IMR-90 (cell line): Measurements from ENCODE around the gene TBCK. TPM values are rescaled to one million over a fixed set of nuclear protein-coding genes. Genes with fewer than 3 reads are reported as not detected.

Source experiments
- ATAC-seq: fragments of 200-7000 bp; cut with Tn5 transposase; 2 replicates; pipeline ENCODE4 v1.9.1; 2020; ENCODE audit warnings: low read depth, mild to moderate bottlenecking, moderate library complexity
- BruUV-seq: library from RNA; stranded (reverse); fragments of 400-500 nt; replicated peaks from 2 replicates; lab custom pipeline; 2021; lab: Mats Ljungman, UMichigan
- CTCF ChIA-PET: fragments of 300-600 bp; formaldehyde crosslinking; extraction: SDS; loops from one replicate; lab custom pipeline; 2021; ENCODE audit warnings: antibody characterized with exemption; lab: Yijun Ruan, JAX
- POLR2A ChIA-PET: fragments of 300-600 bp; sonication (Branson Sonifier 250); formaldehyde crosslinking; loops from one replicate; lab custom pipeline; 2022; ENCODE audit warnings: antibody characterized with exemption; ENCODE audit not compliant: unreplicated experiment; lab: Charles Lee
- DNase-seq: peaks from one replicate; pipeline ENCODE4 v3.0.0; 2013
- H2AFZ ChIP-seq: replicated peaks from 2 replicates; pipeline ENCODE3; 2013; ENCODE audit warnings: low read length, mild to moderate bottlenecking; ENCODE audit not compliant: poor library complexity
- H2AK5ac ChIP-seq: 2 replicates; pipeline ENCODE4 v1.6.1; 2013; ENCODE audit warnings: low read depth, low read length, inconsistent platforms
- H2AK9ac ChIP-seq: replicated peaks from 2 replicates; pipeline ENCODE3; 2013; ENCODE audit warnings: mild to moderate bottlenecking, low read depth, low read length, moderate library complexity; ENCODE audit not compliant: poor library complexity
- H2BK120ac ChIP-seq: 2 replicates; pipeline ENCODE4 v1.6.1; 2013; ENCODE audit warnings: low read depth, low read length, inconsistent platforms
- H2BK15ac ChIP-seq: 3 replicates; pipeline ENCODE4 v1.6.1; 2013; ENCODE audit warnings: low read depth, low read length, inconsistent platforms
- H2BK20ac ChIP-seq: 2 replicates; pipeline ENCODE4 v1.6.1; 2013; ENCODE audit warnings: low read depth, mild to moderate bottlenecking, inconsistent platforms, low read length, moderate library complexity
- H2BK5ac ChIP-seq: 2 replicates; pipeline ENCODE4 v1.6.1; 2013; ENCODE audit warnings: mild to moderate bottlenecking, low read depth, low read length, inconsistent platforms; ENCODE audit not compliant: poor library complexity, severe bottlenecking
- H3K14ac ChIP-seq: replicated peaks from 2 replicates; pipeline ENCODE4 v1.6.1; 2013; ENCODE audit warnings: low read depth, low read length, inconsistent platforms
- H3K18ac ChIP-seq: 2 replicates; pipeline ENCODE4 v1.6.1; 2013; ENCODE audit warnings: low read depth, low read length, control low read depth
- H3K23ac ChIP-seq: 2 replicates; pipeline ENCODE4 v1.6.1; 2013; ENCODE audit warnings: low read depth, low read length, inconsistent platforms
- H3K27ac ChIP-seq: 2 replicates; pipeline ENCODE4 v1.5.1; 2013; ENCODE audit warnings: mild to moderate bottlenecking, control low read depth, low read length; ENCODE audit not compliant: insufficient read depth
- H3K27me3 ChIP-seq: 2 replicates; pipeline ENCODE4 v1.6.1; 2013; ENCODE audit warnings: low read length; ENCODE audit not compliant: control insufficient read depth, insufficient read depth
- H3K36me3 ChIP-seq: 2 replicates; pipeline ENCODE4 v1.6.1; 2013; ENCODE audit warnings: low read length, mixed read lengths; ENCODE audit not compliant: control insufficient read depth, insufficient read depth
- H3K4ac ChIP-seq: 2 replicates; pipeline ENCODE4 v1.6.1; 2013; ENCODE audit warnings: low read depth, low read length, inconsistent platforms
- H3K4me1 ChIP-seq: 2 replicates; pipeline ENCODE4 v1.6.1; 2013; ENCODE audit warnings: low read length, mixed read lengths; ENCODE audit not compliant: control insufficient read depth, insufficient read depth
- H3K4me2 ChIP-seq: 2 replicates; pipeline ENCODE4 v1.6.1; 2013; ENCODE audit warnings: low read depth, mild to moderate bottlenecking, control low read depth, low read length, moderate library complexity
- H3K4me3 ChIP-seq: 2 replicates; pipeline ENCODE4 v1.5.1; 2013; ENCODE audit warnings: low read depth, mild to moderate bottlenecking, control low read depth, low read length, moderate library complexity; ENCODE audit not compliant: insufficient read depth
- H3K56ac ChIP-seq: 2 replicates; pipeline ENCODE4 v1.6.1; 2013; ENCODE audit warnings: low read length, inconsistent platforms; ENCODE audit not compliant: insufficient read depth; ENCODE audit errors: extremely low read depth
- H3K79me1 ChIP-seq, 2 experiments: 2 replicates each; pipeline ENCODE4 v1.6.1; 2013; ENCODE audit warnings: low read length in 2 of 2, inconsistent platforms in 1 of 2, low read depth in 1 of 2
- H3K9ac ChIP-seq: 2 replicates; pipeline ENCODE4 v1.6.1; 2013; ENCODE audit warnings: low read depth, low read length, control low read depth
- H3K9me1 ChIP-seq: 2 replicates; pipeline ENCODE4 v1.6.1; 2013; ENCODE audit warnings: low read length, inconsistent platforms; ENCODE audit not compliant: insufficient read depth
- H3K9me3 ChIP-seq: 2 replicates; pipeline ENCODE4 v1.6.1; 2013; ENCODE audit warnings: low read length; ENCODE audit not compliant: control insufficient read depth, insufficient read depth
- H4K20me1 ChIP-seq: 2 replicates; pipeline ENCODE4 v1.6.1; 2013; ENCODE audit warnings: low read length, inconsistent platforms; ENCODE audit not compliant: insufficient read depth
- H4K5ac ChIP-seq: 2 replicates; pipeline ENCODE4 v1.6.1; 2013; ENCODE audit warnings: mild to moderate bottlenecking, low read depth, low read length, control low read depth
- H4K8ac ChIP-seq, 2 experiments: 2 replicates each; pipeline ENCODE4 v1.6.1; 2013; ENCODE audit warnings: low read depth in 2 of 2, low read length in 2 of 2, control low read depth in 1 of 2, inconsistent platforms in 1 of 2
- H4K91ac ChIP-seq: 2 replicates; pipeline ENCODE4 v1.6.1; 2013; ENCODE audit warnings: low read depth, low read length, inconsistent platforms; ENCODE audit not compliant: insufficient read depth
- BHLHE40 ChIP-seq: fragments of 150-350 bp; IDR thresholded peaks from 2 replicates; pipeline ENCODE4 v1.6.1; 2016; ENCODE audit warnings: mild to moderate bottlenecking, low read depth, low read length
- CEBPB ChIP-seq: IDR thresholded peaks from 2 replicates; pipeline ENCODE4 v1.6.1; 2012; ENCODE audit warnings: low read depth, low read length, improper control_type of control experiment
- CHD1 ChIP-seq: IDR thresholded peaks from 2 replicates; pipeline ENCODE4 v1.6.1; 2012; ENCODE audit warnings: low read depth, low read length, improper control_type of control experiment
- MAFK ChIP-seq: IDR thresholded peaks from 2 replicates; pipeline ENCODE4 v1.6.1; 2012; ENCODE audit warnings: low read depth, low read length, improper control_type of control experiment
- MAZ ChIP-seq: IDR thresholded peaks from 2 replicates; pipeline ENCODE4 v1.6.1; 2012; ENCODE audit warnings: low read depth, mild to moderate bottlenecking, low read length, improper control_type of control experiment, moderate library complexity, borderline replicate concordance
- WGBS, 2 experiments: methylation state at CpG; one replicate each; pipeline versions ENCODE4 v1.1.5 to v1.1.7; 2013; ENCODE audit warnings: missing lambda C conversion rate in 2 of 2; ENCODE audit not compliant: insufficient read length in 1 of 2; ENCODE audit errors: extremely low coverage in 2 of 2; 5-methylcytosine and 5-hydroxymethylcytosine counted together
- dilution Hi-C: fragments of 300-500 bp; cut with HindIII; formaldehyde crosslinking; loops from one replicate; pipeline ENCODE4 v1.14.3; 2018; ENCODE audit warnings: low sequenced_read_pairs; ENCODE audit not compliant: unreplicated experiment
- in situ Hi-C: fragments of 300-500 bp; cut with MboI; formaldehyde crosslinking; loops from 3 replicates; pipeline ENCODE4 v1.14.3; 2019; ENCODE audit warnings: low sequenced_read_pairs, inconsistent platforms, mixed read lengths
- intact Hi-C: fragments of 100-400 bp; cut with micrococcal nuclease; formaldehyde crosslinking; loops from 2 replicates; pipeline ENCODE4 v1.10.0; 2022
- polyA plus RNA-seq, 3 experiments: library from polyadenylated mRNA; depleted of rRNA; stranded (reverse); fragments of >200 nt; gene quantifications; 2 replicates each; pipeline ENCODE4 v1.2.3, GENCODE V29; 2012; ENCODE audit warnings: low replicate concordance in 1 of 3
- total RNA-seq: library from RNA; depleted of rRNA; stranded (reverse); fragments of >200 nt; gene quantifications from 2 replicates; pipeline ENCODE4 v1.2.3, GENCODE V29; 2012
- TF ChIP-seq, protein P1 (sequence below): conservative IDR thresholded peaks from 2 replicates; pipeline ENCODE4 v1.5.1; 2012; ENCODE audit warnings: mild to moderate bottlenecking, low read depth, low read length, improper control_type of control experiment
- TF ChIP-seq, protein P2 (sequence below): fragments of 150-350 bp; IDR thresholded peaks from 2 replicates; pipeline ENCODE4 v1.6.1; 2017; ENCODE audit warnings: mild to moderate bottlenecking, antibody characterized with exemption, low read length, low read depth

The TBCK gene
- total and polyA plus RNA-seq, 2 of the 4 experiments (the other 2 are of a cell fraction) = 10.7 to 29.9 TPM

DNA sequence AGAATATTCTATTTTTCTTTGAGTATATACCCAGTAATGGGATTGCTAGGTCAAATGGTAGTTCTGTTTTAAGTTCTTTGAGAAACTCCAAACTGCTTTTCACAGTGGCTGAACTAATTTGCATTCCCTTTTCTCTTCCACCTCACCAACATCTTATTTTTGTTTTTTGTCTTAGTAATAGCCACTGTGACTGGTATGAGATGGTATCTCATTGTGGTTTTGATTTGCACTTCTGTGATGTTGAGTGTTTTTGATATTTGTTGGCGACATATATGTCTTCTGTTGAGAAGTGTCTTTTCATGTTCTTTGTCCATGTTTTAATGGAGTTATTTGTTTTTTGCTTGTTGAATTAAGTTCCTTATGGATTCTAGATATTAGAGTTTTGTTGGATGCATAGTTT lies 24.8 kb upstream of the TBCK start:
- Histone ChIP-seq H2AK5ac (no peak overlapping the region), H3K18ac (no peak overlapping the region), H3K36me3 (peaks cover 15% of the 10 kb centered on the region), H3K79me1 (peaks cover 16% of the 10 kb centered on the region in 2 experiments; a peak in 3 of 4 replicates), H2BK15ac (no peak overlapping the region), H3K4me1 (no peaks in the 10 kb centered on the region), H3K9ac (no peak overlapping the region), H3K4ac (no peak overlapping the region), H3K4me3 (no peak overlapping the region), H4K8ac (no peak overlapping the region), H3K27ac (no peak overlapping the region), H2BK120ac (no peak overlapping the region), H3K9me1 (no peaks in the 10 kb centered on the region), H4K91ac (no peak overlapping the region), H3K9me3 (no peaks in the 10 kb centered on the region; the same call in 1 of the 2 replicates), H3K27me3 (no peaks in the 10 kb centered on the region), H3K23ac (no peak overlapping the region), H3K56ac (no peak overlapping the region), H4K5ac (no peak overlapping the region), H3K14ac (no peak overlapping the region), H4K20me1 (peaks cover 3% of the 10 kb centered on the region; the same call in 1 of the 2 replicates), H2AK9ac (no peak overlapping the region), H3K4me2 (no peak overlapping the region), H2BK20ac (no peak overlapping the region), H2AFZ (no peak overlapping the region), H2BK5ac (no peak overlapping the region)
- dilution Hi-C loops = no loop called here
- intact Hi-C loops = no loop called here
- in situ Hi-C loops = no loop called here
- ChIA-PET POLR2A (no interaction called here), CTCF (no interaction called here)
- no peak for TF ChIP-seq CHD1
- TF ChIP-seq BHLHE40 = no peak
- TF ChIP-seq, protein P1, sequence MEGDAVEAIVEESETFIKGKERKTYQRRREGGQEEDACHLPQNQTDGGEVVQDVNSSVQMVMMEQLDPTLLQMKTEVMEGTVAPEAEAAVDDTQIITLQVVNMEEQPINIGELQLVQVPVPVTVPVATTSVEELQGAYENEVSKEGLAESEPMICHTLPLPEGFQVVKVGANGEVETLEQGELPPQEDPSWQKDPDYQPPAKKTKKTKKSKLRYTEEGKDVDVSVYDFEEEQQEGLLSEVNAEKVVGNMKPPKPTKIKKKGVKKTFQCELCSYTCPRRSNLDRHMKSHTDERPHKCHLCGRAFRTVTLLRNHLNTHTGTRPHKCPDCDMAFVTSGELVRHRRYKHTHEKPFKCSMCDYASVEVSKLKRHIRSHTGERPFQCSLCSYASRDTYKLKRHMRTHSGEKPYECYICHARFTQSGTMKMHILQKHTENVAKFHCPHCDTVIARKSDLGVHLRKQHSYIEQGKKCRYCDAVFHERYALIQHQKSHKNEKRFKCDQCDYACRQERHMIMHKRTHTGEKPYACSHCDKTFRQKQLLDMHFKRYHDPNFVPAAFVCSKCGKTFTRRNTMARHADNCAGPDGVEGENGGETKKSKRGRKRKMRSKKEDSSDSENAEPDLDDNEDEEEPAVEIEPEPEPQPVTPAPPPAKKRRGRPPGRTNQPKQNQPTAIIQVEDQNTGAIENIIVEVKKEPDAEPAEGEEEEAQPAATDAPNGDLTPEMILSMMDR = no peak
- TF ChIP-seq MAZ = no peak
- no peak for TF ChIP-seq MAFK
- TF ChIP-seq, protein P2, sequence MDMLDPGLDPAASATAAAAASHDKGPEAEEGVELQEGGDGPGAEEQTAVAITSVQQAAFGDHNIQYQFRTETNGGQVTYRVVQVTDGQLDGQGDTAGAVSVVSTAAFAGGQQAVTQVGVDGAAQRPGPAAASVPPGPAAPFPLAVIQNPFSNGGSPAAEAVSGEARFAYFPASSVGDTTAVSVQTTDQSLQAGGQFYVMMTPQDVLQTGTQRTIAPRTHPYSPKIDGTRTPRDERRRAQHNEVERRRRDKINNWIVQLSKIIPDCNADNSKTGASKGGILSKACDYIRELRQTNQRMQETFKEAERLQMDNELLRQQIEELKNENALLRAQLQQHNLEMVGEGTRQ = no peak
- TF ChIP-seq CEBPB = no peak
- DNase-seq = no peak
- BruUV-seq = no TSS peak
- 100% methylated on average over 1 of the region's 1 CpG; no CpG with 5 or more reads in 1 of the 2 experiments for WGBS, 2 experiments
- ATAC-seq = no peak
